Spleen (tissue), 7 donors: Measurements from ENCODE around the gene GGPS1.

Experiments used
- CTCF ChIP-seq, 11 experiments: fragments of 200-600 bp in 7 of 11; fragments of 450-650 bp in 4 of 11; sonication (generic) in 4 of 11; IDR thresholded peaks in 8 of 11; conservative IDR thresholded peaks in 3 of 11; 1 replicate in 7 of 11; 2 replicates in 4 of 11; pipeline versions ENCODE4 v1.4.0 to v1.8.0; 2016 to 2021; ENCODE audit warnings: antibody characterized with exemption in 11 of 11, inconsistent platforms in 4 of 11, mild to moderate bottlenecking in 1 of 11
- POLR2A ChIP-seq, 3 donors: fragments of 450-650 bp; IDR thresholded peaks; one replicate each; pipeline ENCODE4 v1.5.1; 2017; ENCODE audit warnings: antibody characterized with exemption in 3 of 3, mild to moderate bottlenecking in 1 of 3
- POLR2AphosphoS5 ChIP-seq, 3 donors: sonication (generic); formaldehyde crosslinking; IDR thresholded peaks; one replicate each; pipeline ENCODE4 v1.5.1; 2017; ENCODE audit warnings: antibody characterized with exemption in 3 of 3
- donor health status: DM: no; HTN: no; CAD: no; lungs with moderate emphysema.
- donor health status: DM: no; HTN: no; CAD: no.
- donor health status: DM: no; HTN: no; CAD: no.

DNA sequence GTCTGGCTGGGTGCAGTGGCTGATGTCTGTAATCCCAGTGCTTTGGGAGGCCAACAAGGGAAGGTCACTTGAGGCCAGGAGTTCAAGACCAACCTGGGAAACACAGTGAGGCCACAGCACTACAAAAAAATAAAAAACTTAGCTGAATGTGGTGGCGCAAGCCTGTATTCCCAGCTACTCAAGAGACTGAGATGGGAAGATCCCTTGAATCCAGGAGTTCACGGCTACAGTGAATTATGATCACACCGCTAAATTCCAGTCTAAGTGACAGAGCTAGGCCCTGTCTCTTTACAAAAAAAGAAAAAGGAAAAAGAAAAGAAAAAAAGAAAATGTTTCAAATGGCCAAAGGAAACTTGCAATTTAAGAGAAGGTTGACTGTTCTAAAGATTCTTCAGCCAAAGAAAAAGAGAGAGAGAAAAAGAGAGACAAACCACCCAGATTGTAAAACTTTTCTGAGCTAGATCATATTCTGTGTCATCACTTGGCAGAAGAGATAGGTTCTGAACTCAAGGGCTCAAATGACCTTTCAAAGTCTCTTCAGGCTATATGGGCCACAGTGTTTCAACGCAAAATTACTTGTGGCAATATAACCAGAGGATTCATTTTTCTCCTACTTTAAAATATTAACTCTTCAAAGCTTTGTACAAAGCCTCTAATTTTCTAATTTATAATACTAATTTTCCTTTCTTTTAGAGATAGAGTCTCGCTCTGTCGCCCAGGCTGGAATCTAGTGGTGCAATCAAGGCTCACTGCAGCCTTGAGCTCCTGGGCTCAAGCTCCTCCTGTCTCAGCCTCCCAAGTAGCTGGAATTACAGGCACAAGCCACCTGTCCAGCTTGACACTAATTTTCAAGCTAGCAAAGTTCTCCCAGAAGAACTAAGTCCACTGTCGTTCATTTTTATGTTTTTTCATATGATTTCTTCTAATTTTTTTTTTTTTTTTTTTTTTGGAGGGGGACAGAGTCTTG lies 20.9 kb upstream of the GGPS1 start:
- no peak for TF ChIP-seq POLR2A (IDR thresholded peaks at IDR 0.05)
- no peak for TF ChIP-seq CTCF (IDR thresholded peaks at IDR 0.05 in 8 of 11, conservative IDR thresholded peaks at IDR 0.05 in 3 of 11)
- TF ChIP-seq POLR2AphosphoS5 (IDR thresholded peaks at IDR 0.05) = no peak
